NOMO-1 treated with DMSO at 0.1 percent for 48 hours (cell line): ENCODE results near the gene LIMK1.
"Not testable (repeated sequence)": the region's sequence is repeated elsewhere in the genome, so short reads cannot be mapped to it uniquely, and the experiment has no call there.

Experiments
- DNase-seq: peaks from one replicate; lab custom pipeline; 2025; ENCODE audit not compliant: unreplicated experiment; lab: John Stamatoyannopoulos, UW

LIMK1 gene

GRCh38 chr7:74121401-74122249, 38.0 kb downstream of the LIMK1 start:
- no peak for DNase-seq

GRCh38 chr7:74123892-74124291, 40.3 kb downstream of the LIMK1 start:
- DNase-seq: not testable (repeated sequence)

GRCh38 chr7:74126220-74126880, 42.7 kb downstream of the LIMK1 start:
- no peak for DNase-seq

- no peak for DNase-seq
Measured at GRCh38 chr7:74129887-74130286, 46.3 kb downstream of the LIMK1 start.

- no peak for DNase-seq
Measured at GRCh38 chr7:74130518-74130917, 46.9 kb downstream of the LIMK1 start.

- DNase-seq: no peak
Measured at GRCh38 chr7:74134117-74134620, 50.6 kb downstream of the LIMK1 start.

GRCh38 chr7:74138334-74138867, 54.8 kb downstream of the LIMK1 start:
- DNase-seq: no peak

GRCh38 chr7:74138945-74139843, 55.6 kb downstream of the LIMK1 start:
- no peak for DNase-seq

- DNase-seq: no peak
Measured at GRCh38 chr7:74141705-74142104, 58.1 kb downstream of the LIMK1 start.

- peak; percentile 46 for DNase-seq
Measured at GRCh38 chr7:74143383-74143782, 59.8 kb downstream of the LIMK1 start.

- DNase-seq: no peak
Measured at GRCh38 chr7:74148491-74148890, 64.9 kb downstream of the LIMK1 start.

- no peak for DNase-seq
Measured at GRCh38 chr7:74149071-74149470, 65.5 kb downstream of the LIMK1 start.

GRCh38 chr7:74149603-74150002, 66.0 kb downstream of the LIMK1 start:
- no peak for DNase-seq

- DNase-seq: no peak
Measured at GRCh38 chr7:74153736-74154135, 70.1 kb downstream of the LIMK1 start.

GRCh38 chr7:74155810-74156395, 72.3 kb downstream of the LIMK1 start:
- no peak for DNase-seq

GRCh38 chr7:74157605-74158004, 74.0 kb downstream of the LIMK1 start:
- DNase-seq: no peak

GRCh38 chr7:74164985-74165456, 81.4 kb downstream of the LIMK1 start:
- DNase-seq: no peak

GRCh38 chr7:74165867-74166593, 82.4 kb downstream of the LIMK1 start:
- DNase-seq: no peak

GRCh38 chr7:74167324-74167723, 83.7 kb downstream of the LIMK1 start:
- DNase-seq: not testable (repeated sequence)
